Sigmoid colon (tissue), 7 donors: Measurements from ENCODE around the gene EPGN. TPM values are rescaled to one million over a fixed set of nuclear protein-coding genes. Genes with fewer than 3 reads are reported as not detected.

ENCODE experiments used
- DNase-seq: peaks from one replicate; pipeline ENCODE4 v3.0.0-alpha.2; 2019
- H3K27ac ChIP-seq, 4 donors: fragments of 200-600 bp; sonication (generic); one replicate each; pipeline ENCODE4 v1.5.1; 2016 to 2019; ENCODE audit warnings: mild to moderate bottlenecking in 1 of 4
- H3K27me3 ChIP-seq, 3 donors: fragments of 200-600 bp; sonication (generic); one replicate each; pipeline ENCODE4 v1.5.1; 2019; ENCODE audit warnings: mild to moderate bottlenecking in 1 of 3
- H3K36me3 ChIP-seq, 4 donors: fragments of 200-600 bp; sonication (generic); one replicate each; pipeline ENCODE4 v1.5.1; 2016 to 2019
- H3K4me1 ChIP-seq, 4 donors: fragments of 200-600 bp; sonication (generic); one replicate each; pipeline ENCODE4 v1.5.1; 2017 to 2019
- H3K4me3 ChIP-seq, 4 donors: fragments of 200-600 bp; sonication (generic); one replicate each; pipeline ENCODE4 v1.5.1; 2017 to 2019; ENCODE audit warnings: mild to moderate bottlenecking in 2 of 4, moderate library complexity in 1 of 4
- H3K9me3 ChIP-seq, 4 donors: fragments of 200-600 bp in 3 of 4; sonication (generic) in 3 of 4; one replicate each; pipeline versions ENCODE4 v1.5.1 to v1.6.1; 2013 to 2019
- CTCF ChIP-seq, 4 experiments: fragments of 450-650 bp in 3 of 4; fragments of 200-600 bp in 1 of 4; IDR thresholded peaks; one replicate each; pipeline ENCODE4 v1.5.1; 2016 to 2019; ENCODE audit warnings: antibody characterized with exemption in 4 of 4, mild to moderate bottlenecking in 3 of 4, moderate library complexity in 2 of 4
- EP300 ChIP-seq, 4 donors: sonication (generic); formaldehyde crosslinking; IDR thresholded peaks; one replicate each; pipeline ENCODE4 v1.6.1; 2017; ENCODE audit warnings: antibody characterized with exemption in 4 of 4
- POLR2A ChIP-seq, 2 donors: fragments of 450-650 bp; IDR thresholded peaks; one replicate each; pipeline ENCODE4 v1.6.1; 2016; ENCODE audit warnings: antibody characterized with exemption in 2 of 2, mild to moderate bottlenecking in 2 of 2, moderate library complexity in 2 of 2
- POLR2AphosphoS5 ChIP-seq, 4 donors: sonication (generic); formaldehyde crosslinking; IDR thresholded peaks; one replicate each; pipeline ENCODE4 v1.6.1; 2017; ENCODE audit warnings: antibody characterized with exemption in 4 of 4
- WGBS, 2 donors: extraction: QIAGEN DNeasy Blood & Tissue Kit; methylation state at CpG; one replicate each; pipeline ENCODE4 v1.1.7; 2013; 5-methylcytosine and 5-hydroxymethylcytosine counted together
- intact Hi-C: fragments of 100-400 bp; cut with DNase I; formaldehyde crosslinking; loops from one replicate; pipeline ENCODE4 v1.15.1; 2023
- polyA plus RNA-seq, 3 donors: library from polyadenylated mRNA; stranded (reverse); fragments of 200-250 nt; gene quantifications; one replicate each; pipeline ENCODE4 v1.2.3, GENCODE V29; 2013
- total RNA-seq, 4 donors: library from RNA; depleted of rRNA; stranded (reverse); fragments of >200 nt; gene quantifications; one replicate each; pipeline ENCODE4 v1.1.0, GENCODE V29; 2016
- donor health status: healthy with polysubstance abuse.
- donor health status: Bipolar disorder and iron deficiency.
- donor health status: healthy.

EPGN gene
- total RNA-seq (not detected), polyA plus RNA-seq (under 1 TPM in 1 of 3 donors, not detected in 2; 0.13 TPM)

- DNase-seq, result no peak
- Histone ChIP-seq H3K4me3 (no peak within 1 kb of the TSS), H3K9me3 (no peaks in the 10 kb centered on the region), H3K27me3 (no peaks in the 10 kb centered on the region), H3K4me1 (no peaks in the 10 kb centered on the region), H3K36me3 (no peaks in the 10 kb centered on the region), H3K27ac (no peak within 1 kb of the TSS)
- TF ChIP-seq EP300 (IDR thresholded peaks at IDR 0.05), result no peak
- TF ChIP-seq CTCF (IDR thresholded peaks at IDR 0.05), result no peak
- no peak for TF ChIP-seq POLR2A (IDR thresholded peaks at IDR 0.05)
- TF ChIP-seq POLR2AphosphoS5 (IDR thresholded peaks at IDR 0.05), result no peak
- intact Hi-C loops, result no loop called here
- WGBS, 2 donors, result 63 to 67% methylated on average over 5 of the region's 5 CpGs
Measured at GRCh38 chr4:74308215-74308614, at the start of gene EPGN. TSS of gene EPGN (plus strand) at chr4:74308470. CDS start at chr4:74308534, 64 bp downstream.

- no peak overlapping the region for H3K27ac ChIP-seq
- TF ChIP-seq CTCF (IDR thresholded peaks at IDR 0.05), result no peak
- no peak for TF ChIP-seq POLR2A (IDR thresholded peaks at IDR 0.05)
- no peak for TF ChIP-seq POLR2AphosphoS5 (IDR thresholded peaks at IDR 0.05)
- TF ChIP-seq EP300 (IDR thresholded peaks at IDR 0.05), result no peak
- no peaks in the 10 kb centered on the region for H3K9me3 ChIP-seq
- no peaks in the 10 kb centered on the region for H3K27me3 ChIP-seq
- no peak for DNase-seq
- H3K4me3 ChIP-seq, result no peak overlapping the region
- no peaks in the 10 kb centered on the region for H3K36me3 ChIP-seq
- H3K4me1 ChIP-seq, result peaks cover 0 to 4% (median 0%) of the 10 kb centered on the region in 4 donors
- intact Hi-C loops, result no loop called here
- WGBS, 2 donors, result 33 to 75% methylated on average over 1 of the region's 1 CpG
Measured at GRCh38 chr4:74258963-74259362, 49.3 kb upstream of the EPGN start.

- H3K9me3 ChIP-seq, result no peaks in the 10 kb centered on the region
- intact Hi-C loops, result no loop called here
- 94 to 100% methylated on average over 1 of the region's 1 CpG for WGBS, 2 donors
- no peaks in the 10 kb centered on the region for H3K27me3 ChIP-seq
- peaks cover 0 to 4% (median 0%) of the 10 kb centered on the region in 4 donors for H3K4me1 ChIP-seq
- no peaks in the 10 kb centered on the region for H3K36me3 ChIP-seq
- no peak for TF ChIP-seq EP300 (IDR thresholded peaks at IDR 0.05)
- TF ChIP-seq POLR2A (IDR thresholded peaks at IDR 0.05), result no peak
- no peak for TF ChIP-seq CTCF (IDR thresholded peaks at IDR 0.05)
- TF ChIP-seq POLR2AphosphoS5 (IDR thresholded peaks at IDR 0.05), result no peak
- H3K4me3 ChIP-seq, result no peak overlapping the region
- DNase-seq, result no peak
- H3K27ac ChIP-seq, result no peak overlapping the region
Measured at GRCh38 chr4:74260036-74260435, 48.2 kb upstream of the EPGN start.

- DNase-seq, result no peak
- no peak for TF ChIP-seq EP300 (IDR thresholded peaks at IDR 0.05)
- no peak for TF ChIP-seq POLR2A (IDR thresholded peaks at IDR 0.05)
- no peak for TF ChIP-seq CTCF (IDR thresholded peaks at IDR 0.05)
- no peak for TF ChIP-seq POLR2AphosphoS5 (IDR thresholded peaks at IDR 0.05)
- Histone ChIP-seq H3K4me1 (peaks cover 0 to 4% (median 0%) of the 10 kb centered on the region in 4 donors), H3K4me3 (no peak overlapping the region), H3K27ac (no peak overlapping the region), H3K9me3 (no peaks in the 10 kb centered on the region), H3K36me3 (no peaks in the 10 kb centered on the region), H3K27me3 (no peaks in the 10 kb centered on the region)
- intact Hi-C loops, result no loop called here
Measured at GRCh38 chr4:74262522-74262921, 45.7 kb upstream of the EPGN start.

- intact Hi-C loops, result no loop called here
- TF ChIP-seq EP300 (IDR thresholded peaks at IDR 0.05) (no peak), CTCF (IDR thresholded peaks at IDR 0.05) (no peak), POLR2A (IDR thresholded peaks at IDR 0.05) (no peak), POLR2AphosphoS5 (IDR thresholded peaks at IDR 0.05) (no peak)
- H3K9me3 ChIP-seq, result no peaks in the 10 kb centered on the region
- H3K36me3 ChIP-seq, result no peaks in the 10 kb centered on the region
- H3K27me3 ChIP-seq, result no peaks in the 10 kb centered on the region
- DNase-seq, result no peak
- H3K4me1 ChIP-seq, result peaks cover 0 to 4% (median 0%) of the 10 kb centered on the region in 4 donors
- no peak overlapping the region for H3K27ac ChIP-seq
- H3K4me3 ChIP-seq, result no peak overlapping the region
Measured at GRCh38 chr4:74263551-74263950, 44.7 kb upstream of the EPGN start.
